H1 (cell line): ENCODE data around the gene NFIX. TPM values are rescaled to one million over a fixed set of nuclear protein-coding genes. Genes with fewer than 3 reads are reported as not detected.

Source experiments
- ASH2L ChIP-seq: fragments of 200-600, 300-600 bp; sonication (generic); IDR thresholded peaks from one replicate; pipeline ENCODE4 v1.7.1; 2017; ENCODE audit warnings: low read length
- ATF3 ChIP-seq: IDR thresholded peaks from 2 replicates; pipeline ENCODE4 v1.6.1; 2011; ENCODE audit warnings: low read depth, mild to moderate bottlenecking, low read length; ENCODE audit not compliant: insufficient read depth
- BCL11A ChIP-seq, 2 experiments: IDR thresholded peaks; one replicate each; pipeline ENCODE4 v1.6.1; 2011; ENCODE audit warnings: low read depth in 2 of 2, low read length in 2 of 2, mild to moderate bottlenecking in 2 of 2
- BRCA1 ChIP-seq: IDR thresholded peaks from 2 replicates; pipeline ENCODE4 v1.6.1; 2012; ENCODE audit warnings: low read depth, low read length, improper control_type of control experiment
- CBX5 ChIP-seq: fragments of 300-800, 300-1000 bp; sonication (generic); IDR thresholded peaks from 2 replicates; pipeline ENCODE4 v1.7.1; 2016; ENCODE audit warnings: antibody characterized with exemption, low read length, low read depth
- CBX8 ChIP-seq: fragments of 300-800, 300-1000 bp; sonication (generic); IDR thresholded peaks from 2 replicates; pipeline ENCODE4 v1.7.1; 2016; ENCODE audit warnings: low read depth, low read length, borderline replicate concordance
- CEBPB ChIP-seq: IDR thresholded peaks from 2 replicates; pipeline ENCODE4 v1.6.1; 2012; ENCODE audit warnings: low read depth, low read length
- CHD2 ChIP-seq: IDR thresholded peaks from 2 replicates; pipeline ENCODE4 v1.6.1; 2012; ENCODE audit warnings: low read length, improper control_type of control experiment
- CREB1 ChIP-seq: IDR thresholded peaks from 2 replicates; pipeline ENCODE4 v1.6.1; 2012; ENCODE audit warnings: inconsistent platforms
- CTBP2 ChIP-seq: IDR thresholded peaks from 2 replicates; pipeline ENCODE4 v1.7.0; 2011; ENCODE audit warnings: borderline replicate concordance, mild to moderate bottlenecking, moderate library complexity, mixed read lengths, low read length; ENCODE audit not compliant: insufficient read depth, insufficient read length
- CTCF ChIP-seq, 3 experiments: IDR thresholded peaks; 1 replicate in 2 of 3; 2 replicates in 1 of 3; pipeline versions ENCODE4 v1.5.1 to v1.6.1; 2011; ENCODE audit warnings: low read length in 3 of 3, mild to moderate bottlenecking in 3 of 3, inconsistent platforms in 2 of 3, low read depth in 1 of 3, moderate library complexity in 1 of 3; ENCODE audit not compliant: insufficient read depth in 1 of 3; ENCODE audit errors: control extremely low read depth in 1 of 3
- HDAC2 ChIP-seq, 2 experiments: fragments of 300-600 bp in 1 of 2; sonication (generic) in 1 of 2; IDR thresholded peaks; 2 replicates each; pipeline ENCODE4 v1.6.1; 2011 to 2012; ENCODE audit warnings: low read depth in 2 of 2, low read length in 2 of 2, mild to moderate bottlenecking in 2 of 2, moderate library complexity in 2 of 2, borderline replicate concordance in 1 of 2, inconsistent platforms in 1 of 2
- HDAC6 ChIP-seq: IDR thresholded peaks from one replicate; pipeline ENCODE4 v1.7.1; 2012; ENCODE audit warnings: low read depth, mild to moderate bottlenecking, inconsistent platforms, low read length, moderate library complexity
- JUND ChIP-seq: IDR thresholded peaks from 2 replicates; pipeline ENCODE4 v1.6.1; 2011; ENCODE audit warnings: mild to moderate bottlenecking, improper control_type of control experiment, low read length
- KDM5A ChIP-seq: fragments of 200-600 bp; IDR thresholded peaks from 2 replicates; pipeline ENCODE4 v1.7.1; 2012; ENCODE audit warnings: mild to moderate bottlenecking, low read length, inconsistent platforms, mixed read lengths
- NRF1 ChIP-seq: IDR thresholded peaks from 2 replicates; pipeline ENCODE4 v1.6.1; 2011; ENCODE audit warnings: mild to moderate bottlenecking, low read depth, low read length, improper control_type of control experiment
- POLR2A ChIP-seq, 2 experiments: IDR thresholded peaks; 1 replicate in 1 of 2; 2 replicates in 1 of 2; pipeline ENCODE4 v1.6.1; 2011; ENCODE audit warnings: low read depth in 2 of 2, low read length in 2 of 2, mild to moderate bottlenecking in 2 of 2; ENCODE audit errors: control extremely low read depth in 1 of 2
- POU5F1 ChIP-seq: IDR thresholded peaks from 2 replicates; pipeline ENCODE4 v1.6.1; 2011; ENCODE audit warnings: low read depth, mild to moderate bottlenecking, low read length, moderate library complexity
- RNF2 ChIP-seq: fragments of 200-900, 300-1000 bp; sonication (generic); IDR thresholded peaks from 2 replicates; pipeline ENCODE4 v1.7.1; 2016; ENCODE audit warnings: borderline replicate concordance, low read depth, mild to moderate bottlenecking, antibody characterized with exemption, low read length; ENCODE audit not compliant: poor library complexity, severe bottlenecking; ENCODE audit errors: missing control alignments
- SUZ12 ChIP-seq: fragments of 200-600 bp; sonication (generic); IDR thresholded peaks from 2 replicates; pipeline ENCODE4 v1.6.1; 2012; ENCODE audit warnings: mild to moderate bottlenecking, inconsistent platforms, low read length, moderate library complexity, mixed read lengths
- TAF1 ChIP-seq: IDR thresholded peaks from 2 replicates; pipeline ENCODE4 v1.6.1; 2011; ENCODE audit warnings: mild to moderate bottlenecking, low read depth, low read length
- YY1 ChIP-seq: IDR thresholded peaks from 2 replicates; pipeline ENCODE4 v1.6.1; 2011; ENCODE audit warnings: low read depth, mild to moderate bottlenecking, low read length
- polyA plus RNA-seq, 7 experiments: library from polyadenylated mRNA; depleted of rRNA in 3 of 7; stranded (reverse) in 5 of 7; unstranded in 2 of 7; fragments of >200 nt in 5 of 7; fragments of 200-250 nt in 2 of 7; gene quantifications; 1 replicate in 5 of 7; 2 replicates in 1 of 7; 4 replicates in 1 of 7; pipeline versions ENCODE4 v1.2.1 to v1.2.3, GENCODE V29; 2011 to 2013; ENCODE audit warnings: missing spikeins in 2 of 7, mixed read lengths in 2 of 7
- total RNA-seq: library from RNA; stranded (reverse); fragmentation: NEBNext Ultra II Directional; extraction: Animal tissue kit (Norgen Biotek cat#: 25700); gene quantifications from 2 replicates; pipeline ENCODE4 v1.2.1, GENCODE V29; 2021

The NFIX gene
- total and polyA plus RNA-seq, 2 of the 8 experiments (the other 6 are each of a cell fraction or from before 2014, with no cell fraction given), result 0.03 to 0.20 TPM

GRCh38 chr19:13011653-13012389 lies 16.5 kb downstream of the NFIX start (continued):
- TF ChIP-seq POU5F1 (no peak), TAF1 (no peak), ATF3 (no peak), JUND (no peak), CBX5 (no peak), ASH2L (no peak), BCL11A (IDR thresholded peaks at IDR 0.05; ENCODE audit: low read depth in 2 of 2, low read length in 2 of 2) (no peak), NRF1 (peak; percentile 63), CBX8 (no peak), CHD2 (0 out of 2 replicates have a peak, but pooled peaks have one; percentile 26), CREB1 (0 out of 2 replicates have a peak, but pooled peaks have one; percentile 41), RNF2 (peak; percentile 30), POLR2A (IDR thresholded peaks at IDR 0.05; ENCODE audit: control extremely low read depth in 1 of 2, low read depth in 2 of 2, low read length in 2 of 2) (no peak), CTBP2 (peak; percentile 28), BRCA1 (no peak), HDAC6 (no peak), CTCF (IDR thresholded peaks at IDR 0.05; ENCODE audit: control extremely low read depth in 1 of 3, insufficient read depth in 1 of 3, low read depth in 1 of 3, low read length in 3 of 3) (no peak), HDAC2 (IDR thresholded peaks at IDR 0.05; ENCODE audit: borderline replicate concordance in 1 of 2, low read depth in 2 of 2, low read length in 2 of 2) (peak in 1 of 2 experiments; percentile 74; a peak in 1 of 4 replicates), SUZ12 (peak; percentile 56), YY1 (no peak), CEBPB (no peak), KDM5A (no peak)
